Measurements from ENCODE around the gene LMF2.

The LMF2 gene

DNA sequence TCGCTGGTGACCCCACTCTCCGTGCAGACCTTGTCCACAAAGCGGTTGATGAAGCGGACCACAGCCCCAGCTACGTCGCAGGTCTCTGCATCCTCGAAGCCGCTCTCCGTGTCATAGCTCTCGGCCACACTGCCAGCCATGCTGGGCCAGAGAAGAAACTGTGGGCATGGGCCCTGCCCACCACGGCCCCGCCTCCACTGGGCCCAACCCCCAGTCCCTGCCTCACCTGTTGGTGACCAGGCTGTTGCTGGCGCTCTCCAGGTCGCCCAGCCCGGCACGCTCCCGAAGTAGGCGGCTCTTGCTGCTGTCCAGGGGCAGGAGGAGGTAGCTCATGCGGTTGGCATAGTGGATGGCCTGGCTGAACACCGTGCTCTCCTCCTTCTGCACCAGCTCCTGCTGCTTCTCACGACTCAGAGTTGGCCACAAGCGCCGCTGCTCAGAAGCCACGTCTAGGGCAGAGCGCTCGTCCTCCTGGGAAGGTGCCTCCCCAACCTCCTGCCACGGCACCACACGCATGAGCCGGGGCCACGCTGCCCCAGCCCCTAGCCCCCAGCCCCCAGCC is 45.4 kb downstream of the LMF2 start:
- DNase-seq (ENCODE audit: low spot score) = no peak

DNA sequence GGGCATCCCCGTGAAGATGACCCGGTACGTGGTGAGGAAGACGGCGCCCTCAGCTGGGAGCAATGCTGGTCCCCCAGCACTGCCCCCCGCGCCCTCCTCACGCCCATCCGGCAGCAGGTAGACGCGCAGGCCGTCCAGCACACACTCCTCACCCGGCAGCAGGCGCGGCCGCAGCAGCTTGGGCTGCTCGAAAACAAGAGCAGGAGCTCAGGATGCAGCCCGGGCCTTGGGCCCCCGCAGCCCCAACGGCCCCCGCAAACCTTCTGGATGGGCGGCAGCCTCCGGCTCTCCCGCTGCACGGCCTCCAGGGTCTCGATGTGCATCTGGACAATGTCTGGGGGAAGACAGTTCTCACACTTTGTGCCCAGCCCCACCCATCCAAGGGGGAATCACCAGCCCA is 46.0 kb downstream of the LMF2 start:
- no peak for DNase-seq (ENCODE audit: low spot score)

DNA sequence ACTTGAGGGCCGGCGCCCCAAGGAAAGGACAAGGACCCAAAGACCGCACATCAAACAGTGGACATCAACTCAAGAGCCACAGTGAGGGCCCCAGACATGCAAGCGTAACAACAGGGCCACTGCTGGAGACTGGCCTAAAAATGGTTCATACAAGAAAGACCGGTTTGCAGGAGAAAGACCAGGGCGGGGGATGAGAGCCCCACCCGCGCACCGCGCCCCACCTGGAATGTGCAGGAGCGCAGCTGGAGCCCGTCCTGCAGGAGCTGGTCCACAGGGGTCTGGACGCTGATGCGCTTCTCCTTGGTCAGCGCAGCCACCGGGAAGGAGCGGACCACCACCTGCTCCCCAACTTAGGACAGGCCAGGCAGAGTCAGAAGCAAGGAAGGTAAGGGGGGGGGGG is 46.6 kb downstream of the LMF2 start:
- no peak for DNase-seq (ENCODE audit: low spot score)

DNA sequence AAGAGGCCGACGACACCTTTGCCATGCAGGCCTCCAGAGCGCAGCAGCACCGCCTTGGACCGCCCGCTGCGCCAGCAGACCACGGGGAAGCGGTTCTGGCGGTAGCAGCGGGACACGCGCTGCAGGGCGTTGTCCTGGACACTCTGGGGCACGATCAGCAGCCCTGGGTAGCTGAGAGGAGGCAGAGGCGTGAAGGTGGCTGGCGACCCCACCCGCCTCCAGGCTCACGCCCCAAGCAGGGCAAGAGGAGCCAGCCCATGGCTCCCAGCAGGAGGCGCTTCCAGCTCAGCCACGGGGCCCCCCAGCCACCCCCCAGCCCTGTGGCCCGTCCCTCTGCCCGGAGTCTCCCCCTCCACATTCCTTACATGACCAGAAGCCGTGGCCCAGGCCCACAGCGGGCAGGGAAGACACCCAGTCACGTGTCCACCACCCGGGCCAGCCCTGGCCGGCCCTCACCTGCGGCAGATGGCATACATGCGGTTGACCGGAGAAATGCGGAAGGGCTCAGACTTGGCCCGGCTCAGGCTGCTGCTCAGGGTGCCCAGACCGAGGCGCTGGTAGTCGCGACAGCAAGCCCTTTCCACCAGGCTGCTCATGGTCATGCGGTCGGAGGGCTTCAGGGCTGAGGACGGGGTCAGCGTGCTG is 47.9 kb downstream of the LMF2 start:
- DNase-seq (ENCODE audit: low spot score) = no peak

DNA sequence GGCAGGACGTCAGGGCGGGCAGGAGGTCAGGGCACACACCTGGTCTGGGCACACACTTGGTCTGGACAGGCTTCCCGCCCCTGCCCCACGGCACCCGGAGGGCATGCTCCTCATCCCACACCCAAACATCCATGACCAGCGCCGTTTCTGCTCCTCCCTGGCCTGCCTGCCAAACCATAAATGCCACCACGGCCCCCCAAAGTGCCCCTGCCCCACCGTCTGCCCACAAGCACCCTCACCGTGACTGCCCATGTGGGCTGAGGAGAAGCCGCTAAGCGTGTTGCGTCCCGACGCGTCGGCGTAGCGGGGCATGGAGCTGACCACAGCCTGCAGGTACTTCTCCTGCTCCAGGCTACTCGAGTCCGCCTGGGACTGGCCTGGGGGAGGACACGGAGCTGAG is 48.5 kb downstream of the LMF2 start:
- DNase-seq (ENCODE audit: low spot score) = no peak

DNA sequence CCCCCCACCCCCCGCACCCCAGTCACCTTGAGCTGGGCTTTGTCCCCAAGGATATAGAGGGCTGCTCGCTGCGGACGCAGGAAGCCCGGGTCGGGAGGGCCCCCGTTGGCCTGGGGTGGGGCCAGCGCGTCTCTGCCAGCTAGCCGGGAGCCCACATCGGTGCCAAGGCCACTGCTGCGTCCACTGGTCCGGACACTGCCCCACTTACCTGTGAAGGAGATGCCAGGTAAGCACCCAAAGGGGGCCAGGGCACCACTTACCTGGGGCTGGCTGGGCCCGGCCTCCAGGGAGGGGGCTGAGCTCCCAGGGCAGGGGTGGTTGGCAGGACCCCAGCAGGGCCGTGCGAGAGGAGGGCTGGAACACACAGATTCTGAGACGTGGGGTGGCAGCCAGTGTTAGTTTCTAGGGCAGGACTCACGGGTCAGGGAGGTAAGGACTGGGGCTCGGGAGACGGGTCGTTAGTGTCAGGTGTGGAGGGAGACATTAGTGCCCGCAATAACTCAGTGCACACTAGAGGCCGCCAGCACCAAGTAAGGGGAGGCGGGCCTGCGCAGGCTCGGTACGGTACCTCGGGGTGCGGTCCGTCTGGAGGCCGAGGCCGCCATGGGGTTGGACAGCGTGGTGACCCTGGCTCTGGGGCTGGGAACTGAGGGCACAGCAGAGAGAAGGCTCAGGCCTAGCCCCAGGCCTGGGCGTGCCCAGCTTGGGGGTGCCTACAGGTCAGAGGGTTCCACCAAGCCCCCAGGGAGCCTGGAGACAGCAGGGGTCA is 50.9 kb downstream of the LMF2 start:
- no peak for DNase-seq (ENCODE audit: low spot score)

DNA sequence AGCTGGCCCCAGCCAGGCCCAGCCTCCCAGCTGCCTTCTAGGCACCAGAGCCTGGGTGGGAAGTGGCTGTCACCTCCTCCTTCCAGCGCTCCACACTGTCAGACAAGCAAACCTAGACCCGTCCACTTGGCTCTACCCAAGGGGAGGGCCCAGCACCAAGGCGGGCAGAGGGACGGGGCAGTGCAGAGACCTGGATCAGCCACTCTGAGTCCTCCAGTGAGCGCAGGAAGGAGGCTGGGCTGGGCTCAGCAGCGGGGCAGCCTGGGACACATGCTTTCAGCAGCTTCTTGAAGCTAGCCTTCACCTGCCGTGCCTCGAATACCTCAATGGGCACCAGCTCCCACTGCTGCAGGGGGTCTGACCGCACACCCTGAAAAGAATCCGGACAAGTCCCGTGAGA is 51.5 kb downstream of the LMF2 start:
- no peak for DNase-seq (ENCODE audit: low spot score)

DNA sequence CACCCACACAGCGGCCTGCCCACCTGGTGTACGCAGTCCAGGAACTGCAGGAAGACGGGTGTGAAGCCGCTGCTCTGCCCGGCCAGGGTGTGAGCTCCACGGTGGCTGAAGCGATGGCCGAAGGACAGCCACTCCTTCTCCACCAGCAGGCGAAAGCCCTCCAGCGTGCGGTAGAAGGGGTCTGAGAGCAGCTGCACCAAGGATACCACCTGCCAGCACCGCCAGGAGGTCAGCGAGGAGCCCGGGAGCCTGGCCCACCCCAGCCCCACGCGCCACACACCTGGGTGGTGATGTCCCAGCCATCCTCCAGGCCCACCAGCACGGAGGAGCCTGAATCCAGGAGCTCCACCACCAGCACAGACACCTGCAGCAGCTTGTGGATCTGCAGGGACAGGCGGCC is 52.3 kb downstream of the LMF2 start:
- DNase-seq (ENCODE audit: low spot score) = no peak

DNA sequence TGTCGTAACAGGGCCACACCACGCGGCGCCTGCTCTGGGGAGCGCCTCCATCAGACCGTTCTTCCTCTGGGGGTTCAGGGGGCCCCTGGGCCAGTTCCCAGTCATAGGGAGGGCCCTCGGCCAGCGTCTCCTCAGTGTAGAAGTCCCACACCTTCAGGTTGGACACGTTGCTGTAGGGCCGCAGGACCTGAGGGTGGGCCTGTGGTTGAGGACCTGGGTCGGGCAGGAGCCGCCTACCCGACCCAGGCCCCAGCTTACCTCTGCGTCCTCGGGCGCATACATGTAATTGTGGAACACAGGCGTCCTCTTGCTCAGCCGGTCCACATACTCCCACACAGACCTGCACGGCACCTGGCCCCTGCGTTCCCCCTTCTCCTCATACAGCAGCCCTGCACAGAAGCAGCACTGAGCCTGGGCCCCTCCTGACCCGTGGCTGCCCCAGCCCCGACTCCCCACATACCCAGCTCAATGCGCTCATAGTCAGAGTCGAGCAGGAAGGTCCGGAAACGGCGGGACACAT is 52.9 kb downstream of the LMF2 start:
- DNase-seq (ENCODE audit: low spot score) = no peak
